OCI-LY7 (cell line): ENCODE measurements around the gene SMYD3. TPM values are rescaled to one million over a fixed set of nuclear protein-coding genes. Genes with fewer than 3 reads are reported as not detected.

Source experiments
- BruUV-seq: library from RNA; stranded (reverse); fragments of 400-500 nt; replicated peaks from 2 replicates; lab custom pipeline; 2021; lab: Mats Ljungman, UMichigan
- CTCF ChIA-PET: fragments of 300-600 bp; sonication (Branson Sonifier 250); formaldehyde crosslinking; loops from one replicate; lab custom pipeline; 2022; ENCODE audit warnings: antibody characterized with exemption; ENCODE audit not compliant: unreplicated experiment; lab: Charles Lee
- POLR2A ChIA-PET: fragments of 300-600 bp; sonication (Branson Sonifier 250); formaldehyde crosslinking; loops from one replicate; lab custom pipeline; 2022; ENCODE audit warnings: antibody characterized with exemption; lab: Charles Lee
- DNase-seq: peaks from one replicate; pipeline ENCODE4 v3.0.0-alpha.2; 2015; ENCODE audit warnings: low spot score
- H2AFZ ChIP-seq: fragments of 200-600 bp; sonication (generic), shearing (Covaris generic); 2 replicates; pipeline ENCODE4 v1.6.1; 2014; ENCODE audit warnings: mild to moderate bottlenecking, antibody characterized with exemption, low read length, moderate library complexity
- H3K27ac ChIP-seq: fragments of 200-600 bp; sonication (generic); 2 replicates; pipeline ENCODE4 v1.5.1; 2014; ENCODE audit warnings: mixed run types, low read depth, mild to moderate bottlenecking, moderate library complexity, low read length, inconsistent platforms; ENCODE audit not compliant: poor library complexity, severe bottlenecking
- H3K36me3 ChIP-seq: fragments of 200-600 bp; sonication (generic); 2 replicates; pipeline ENCODE4 v1.6.1; 2014; ENCODE audit warnings: mild to moderate bottlenecking, antibody characterized with exemption, low read length, moderate library complexity, mixed read lengths; ENCODE audit not compliant: insufficient read depth
- H3K4me1 ChIP-seq: fragments of 200-600 bp; sonication (generic); 2 replicates; pipeline ENCODE4 v1.5.1; 2014; ENCODE audit warnings: mild to moderate bottlenecking, low read length; ENCODE audit not compliant: insufficient read depth, poor library complexity, severe bottlenecking
- H3K4me2 ChIP-seq: fragments of 200-600 bp; sonication (generic); 2 replicates; pipeline ENCODE4 v1.6.1; 2014; ENCODE audit warnings: mild to moderate bottlenecking, low read length
- H3K4me3 ChIP-seq: fragments of 200-600 bp; sonication (generic); 2 replicates; pipeline ENCODE4 v1.5.1; 2014; ENCODE audit warnings: mild to moderate bottlenecking, low read depth, low read length; ENCODE audit not compliant: poor library complexity, severe bottlenecking
- H3K79me2 ChIP-seq: fragments of 200-600 bp; sonication (generic); 2 replicates; pipeline ENCODE4 v1.6.1; 2016; ENCODE audit warnings: low read depth, mild to moderate bottlenecking, low read length, moderate library complexity, mixed read lengths; ENCODE audit not compliant: insufficient read depth
- H3K9me2 ChIP-seq: fragments of 200-600 bp; sonication (generic); 2 replicates; pipeline ENCODE4 v1.6.1; 2016; ENCODE audit warnings: mild to moderate bottlenecking, low read length, mixed read lengths; ENCODE audit not compliant: insufficient read depth
- H3K9me3 ChIP-seq: fragments of 200-600 bp; sonication (generic); 2 replicates; pipeline ENCODE4 v1.6.1; 2014; ENCODE audit warnings: mild to moderate bottlenecking, mixed run types, low read length, mixed read lengths
- H4K20me1 ChIP-seq: fragments of 200-600 bp; sonication (generic); 2 replicates; pipeline ENCODE4 v1.6.1; 2014; ENCODE audit warnings: mild to moderate bottlenecking, antibody characterized with exemption, low read length, moderate library complexity, mixed read lengths; ENCODE audit not compliant: insufficient read depth
- EZH2phosphoT487 ChIP-seq: fragments of 200-600 bp; sonication (generic); IDR thresholded peaks from 2 replicates; pipeline ENCODE4 v1.6.1; 2018; ENCODE audit warnings: low read depth, borderline replicate concordance, mild to moderate bottlenecking, mixed run types, antibody characterized with exemption, low read length, moderate library complexity, mixed read lengths
- intact Hi-C: fragments of 100-400 bp; cut with micrococcal nuclease; formaldehyde crosslinking; loops from one replicate; pipeline ENCODE4 v1.10.0; 2022; ENCODE audit not compliant: unreplicated experiment
- total RNA-seq, 2 experiments: library from RNA; depleted of rRNA in 1 of 2; stranded (reverse); fragments of >200 nt in 1 of 2; shearing (Covaris generic) in 1 of 2; gene quantifications; 2 replicates each; pipeline ENCODE4 v1.2.3, GENCODE V29; 2014 to 2022
- TF ChIP-seq, protein P1 (sequence below): fragments of 200-600 bp; sonication (generic); conservative IDR thresholded peaks from 2 replicates; pipeline ENCODE4 v1.5.1; 2014; ENCODE audit warnings: mild to moderate bottlenecking, antibody characterized with exemption, low read length, moderate library complexity, mixed read lengths

Gene SMYD3
- total RNA-seq, 2 experiments from 2014 or later: 28.9 to 34.5 TPM

DNA sequence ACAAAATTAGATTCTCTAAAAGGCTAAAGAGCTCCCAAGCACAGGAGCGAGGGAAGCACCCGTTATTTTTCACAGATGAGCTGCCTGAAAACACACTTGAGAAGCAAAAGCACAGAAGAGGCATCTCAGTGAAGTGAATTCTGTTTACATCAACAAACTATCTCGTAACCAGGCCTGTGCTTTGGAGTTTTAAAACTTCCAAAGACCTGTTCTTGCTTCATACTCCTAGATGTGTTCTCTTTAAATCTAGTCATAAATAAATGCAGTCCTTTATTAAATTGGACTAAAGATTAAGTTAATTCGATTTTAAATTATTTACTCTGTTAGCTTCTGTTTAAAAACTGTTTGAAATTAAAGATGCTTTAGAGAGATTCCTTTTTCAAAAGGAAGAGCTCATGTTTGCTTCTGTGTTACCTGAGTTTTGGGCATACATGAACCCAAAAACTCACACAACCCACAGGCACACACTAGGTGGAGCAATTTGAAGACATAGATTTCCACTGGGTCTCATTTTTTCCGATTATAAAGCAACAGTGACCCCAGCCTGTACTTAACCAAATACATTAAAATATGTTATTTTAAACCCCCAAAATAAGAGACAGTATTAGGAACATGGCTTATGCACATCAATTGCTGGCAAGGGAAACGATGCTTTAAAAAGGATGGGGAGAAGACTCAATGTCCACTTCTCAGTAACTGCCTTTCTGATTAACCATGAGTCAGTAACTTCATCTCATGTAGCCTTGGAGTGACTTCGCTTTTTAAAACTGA lies 648.2 kb downstream of the SMYD3 start:
- Histone ChIP-seq H3K9me2 (no peaks in the 10 kb centered on the region), H3K27ac (no peak overlapping the region), H4K20me1 (no peaks in the 10 kb centered on the region), H3K4me2 (no peak overlapping the region), H2AFZ (no peak overlapping the region), H3K36me3 (no peaks in the 10 kb centered on the region), H3K4me1 (no peaks in the 10 kb centered on the region), H3K9me3 (no peaks in the 10 kb centered on the region), H3K4me3 (no peak overlapping the region), H3K79me2 (no peaks in the 10 kb centered on the region)
- no TSS peak for BruUV-seq
- ChIA-PET CTCF (interaction anchor here (0.5 kb wide), 1 partner anchor 69 kb away, joined by 3 read pairs; no protein-coding TSS in a partner anchor), POLR2A (interaction anchor here (1.4 kb wide), 1 partner anchor 9 kb away, joined by 6 read pairs; no protein-coding TSS in a partner anchor)
- no peak for TF ChIP-seq EZH2phosphoT487
- TF ChIP-seq, protein P1, sequence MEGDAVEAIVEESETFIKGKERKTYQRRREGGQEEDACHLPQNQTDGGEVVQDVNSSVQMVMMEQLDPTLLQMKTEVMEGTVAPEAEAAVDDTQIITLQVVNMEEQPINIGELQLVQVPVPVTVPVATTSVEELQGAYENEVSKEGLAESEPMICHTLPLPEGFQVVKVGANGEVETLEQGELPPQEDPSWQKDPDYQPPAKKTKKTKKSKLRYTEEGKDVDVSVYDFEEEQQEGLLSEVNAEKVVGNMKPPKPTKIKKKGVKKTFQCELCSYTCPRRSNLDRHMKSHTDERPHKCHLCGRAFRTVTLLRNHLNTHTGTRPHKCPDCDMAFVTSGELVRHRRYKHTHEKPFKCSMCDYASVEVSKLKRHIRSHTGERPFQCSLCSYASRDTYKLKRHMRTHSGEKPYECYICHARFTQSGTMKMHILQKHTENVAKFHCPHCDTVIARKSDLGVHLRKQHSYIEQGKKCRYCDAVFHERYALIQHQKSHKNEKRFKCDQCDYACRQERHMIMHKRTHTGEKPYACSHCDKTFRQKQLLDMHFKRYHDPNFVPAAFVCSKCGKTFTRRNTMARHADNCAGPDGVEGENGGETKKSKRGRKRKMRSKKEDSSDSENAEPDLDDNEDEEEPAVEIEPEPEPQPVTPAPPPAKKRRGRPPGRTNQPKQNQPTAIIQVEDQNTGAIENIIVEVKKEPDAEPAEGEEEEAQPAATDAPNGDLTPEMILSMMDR: peak; percentile 70
- DNase-seq: peak; percentile 36
- intact Hi-C loops: no loop called here

DNA sequence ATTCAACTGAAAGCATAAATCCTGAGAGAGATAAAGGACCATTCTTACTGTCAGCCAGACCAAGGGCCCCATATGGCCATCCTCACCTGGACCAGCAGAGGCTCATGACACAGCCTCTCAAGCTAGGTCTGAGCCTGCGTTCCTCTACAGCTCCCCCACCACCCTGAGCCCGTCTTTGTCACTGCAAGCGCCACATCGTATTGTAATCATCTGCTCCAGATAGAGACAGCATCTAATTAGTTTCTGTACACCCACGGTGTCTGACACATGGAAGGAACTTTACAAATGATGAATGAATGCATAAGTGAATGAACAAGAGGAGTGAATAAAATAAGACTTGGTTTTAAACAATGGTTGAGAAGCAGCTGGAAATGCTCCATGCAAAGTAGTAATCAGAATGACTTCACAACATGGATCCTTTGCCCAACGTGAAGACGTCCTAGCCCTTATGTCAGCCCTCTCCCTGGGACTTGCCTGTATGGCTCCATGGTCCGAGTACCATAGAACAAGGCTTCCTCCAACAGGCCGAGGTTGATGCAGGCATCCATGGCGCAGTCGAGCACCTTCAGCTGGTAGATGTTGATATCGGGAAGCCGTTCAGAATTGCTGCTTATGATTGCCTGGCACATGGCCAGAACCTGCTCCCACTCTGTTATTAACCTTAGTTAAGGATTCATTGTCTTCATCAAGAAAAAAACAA lies 648.9 kb downstream of the SMYD3 start:
- BruUV-seq: no TSS peak
- H3K36me3 ChIP-seq: no peaks in the 10 kb centered on the region
- H3K9me3 ChIP-seq: no peaks in the 10 kb centered on the region
- H3K4me3 ChIP-seq: no peak overlapping the region
- no peaks in the 10 kb centered on the region for H3K4me1 ChIP-seq
- DNase-seq: no peak
- CTCF ChIA-PET: interaction anchor here (0.5 kb wide), 1 partner anchor 68 kb away, joined by 3 read pairs; no protein-coding TSS in a partner anchor
- no peak overlapping the region for H3K4me2 ChIP-seq
- no peaks in the 10 kb centered on the region for H3K79me2 ChIP-seq
- POLR2A ChIA-PET: no interaction called here
- no peak overlapping the region for H3K27ac ChIP-seq
- H4K20me1 ChIP-seq: no peaks in the 10 kb centered on the region
- H3K9me2 ChIP-seq: no peaks in the 10 kb centered on the region
- intact Hi-C loops: no loop called here
- TF ChIP-seq, protein P1: no peak
- TF ChIP-seq EZH2phosphoT487: no peak
- no peak overlapping the region for H2AFZ ChIP-seq
